ENCODE measurements around the gene OPCML. TPM values are rescaled to one million over a fixed set of nuclear protein-coding genes. Genes with fewer than 3 reads are reported as not detected.

Gene OPCML
- total RNA-seq, 4 donors from 2014 or later: 0.16 TPM; not detected in 3

GRCh38 chr11:133386852-133387251 is 145.4 kb downstream of the OPCML start:
- no peak overlapping the region for H3K4me3 ChIP-seq (ENCODE audit: low read depth, poor library complexity, severe bottlenecking)
- intact Hi-C loops (cut with DNase I; ENCODE audit: low total_unique reads): no loop called here
- TF ChIP-seq POLR2A (IDR thresholded peaks at IDR 0.05) (no peak), CTCF (IDR thresholded peaks at IDR 0.05) (no peak)
- DNase-seq (ENCODE audit: low spot score in 2 of 2): no peak
- WGBS, 2 donors: 77 to 89% methylated on average over 4 of the region's 4 CpGs

DNA sequence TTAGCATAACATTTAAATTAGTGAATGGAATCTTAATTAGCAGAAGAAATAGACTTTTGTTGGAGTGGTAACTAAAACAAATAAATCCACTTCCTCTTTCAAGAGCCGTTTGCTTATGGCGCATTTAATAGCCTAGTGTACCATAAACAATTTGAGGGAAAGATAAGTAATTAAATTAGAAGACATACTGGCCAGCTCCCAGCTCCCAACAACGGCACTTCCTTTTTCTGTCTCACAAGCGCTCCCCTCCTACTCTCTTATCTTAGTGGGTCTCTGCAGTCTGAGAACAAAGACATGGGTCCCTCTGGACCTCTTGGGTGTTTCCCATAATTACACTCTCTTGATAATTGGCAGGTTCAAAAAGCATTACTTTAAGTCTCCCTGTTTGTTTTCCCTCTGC is 146.0 kb downstream of the OPCML start:
- intact Hi-C loops (cut with DNase I; ENCODE audit: low total_unique reads): no loop called here
- TF ChIP-seq POLR2A (IDR thresholded peaks at IDR 0.05) (no peak), CTCF (IDR thresholded peaks at IDR 0.05) (no peak)
- no peak overlapping the region for H3K4me3 ChIP-seq (ENCODE audit: low read depth, poor library complexity, severe bottlenecking)
- WGBS, 2 donors: 24 to 27% methylated on average over 4 of the region's 4 CpGs
- DNase-seq (ENCODE audit: low spot score in 2 of 2): no peak

- no peak overlapping the region for H3K4me3 ChIP-seq (ENCODE audit: low read depth, poor library complexity, severe bottlenecking)
- TF ChIP-seq POLR2A (IDR thresholded peaks at IDR 0.05) (no peak), CTCF (IDR thresholded peaks at IDR 0.05) (no peak)
- intact Hi-C loops (cut with DNase I; ENCODE audit: low total_unique reads): no loop called here
- DNase-seq (ENCODE audit: low spot score in 2 of 2): no peak
- 47 to 53% methylated on average over 4 of the region's 4 CpGs for WGBS, 2 donors
These were observed 146.5 kb downstream of the OPCML start for GRCh38 chr11:133385781-133386180.

DNA sequence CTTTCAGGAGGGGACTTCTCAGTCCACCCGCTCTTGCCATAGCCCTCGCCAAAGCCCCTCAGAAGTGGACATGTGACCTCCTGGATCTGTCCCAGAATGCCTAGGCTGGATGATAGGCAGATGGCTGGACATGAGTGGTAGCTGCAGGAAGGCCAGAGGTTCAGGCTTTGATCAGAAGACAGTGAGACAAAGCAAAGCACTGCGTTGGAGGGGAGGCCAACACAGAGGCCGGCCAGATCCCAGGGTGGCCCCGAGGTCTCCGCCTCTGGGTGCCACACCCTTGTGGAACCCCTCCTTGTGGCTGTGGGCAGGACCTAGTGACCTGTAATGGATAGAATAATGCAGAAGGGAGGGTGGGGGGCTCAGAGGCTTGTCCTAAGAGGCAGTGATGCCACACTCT is 147.6 kb downstream of the OPCML start:
- H3K4me3 ChIP-seq (ENCODE audit: low read depth, poor library complexity, severe bottlenecking): no peak overlapping the region
- 79 to 88% methylated on average over 6 of the region's 6 CpGs for WGBS, 2 donors
- no peak for TF ChIP-seq POLR2A (IDR thresholded peaks at IDR 0.05)
- intact Hi-C loops (cut with DNase I; ENCODE audit: low total_unique reads): no loop called here
- DNase-seq (ENCODE audit: low spot score in 2 of 2): no peak

GRCh38 chr11:133383689-133384088 is 148.6 kb downstream of the OPCML start:
- no peak for DNase-seq (ENCODE audit: low spot score in 2 of 2)
- 68 to 86% methylated on average over 3 to 4 of the region's 4 CpGs for WGBS, 2 donors
- intact Hi-C loops (cut with DNase I; ENCODE audit: low total_unique reads): no loop called here
- no peak overlapping the region for H3K4me3 ChIP-seq (ENCODE audit: low read depth, poor library complexity, severe bottlenecking)
- no peak for TF ChIP-seq POLR2A (IDR thresholded peaks at IDR 0.05)
- TF ChIP-seq CTCF (IDR thresholded peaks at IDR 0.05): no peak

DNA sequence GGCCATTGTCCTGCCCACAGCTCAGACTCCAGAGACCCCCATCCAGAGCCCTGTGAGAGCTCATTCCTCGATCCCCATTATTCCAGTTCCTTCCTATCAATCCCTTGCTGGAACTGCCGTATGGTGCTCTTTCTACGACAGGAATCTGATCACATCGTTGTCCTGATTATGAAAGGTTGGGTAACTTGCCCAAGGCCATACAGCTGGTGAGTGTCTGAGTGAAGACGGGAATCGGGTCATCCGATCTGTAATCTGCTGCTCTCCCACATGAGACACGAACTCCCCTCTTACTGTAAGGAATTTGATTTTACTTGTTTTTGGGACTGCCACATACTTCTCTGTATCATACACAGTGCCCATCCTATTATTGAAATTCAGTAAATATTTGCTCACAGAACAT is 149.1 kb downstream of the OPCML start:
- no peak for DNase-seq (ENCODE audit: low spot score in 2 of 2)
- intact Hi-C loops (cut with DNase I; ENCODE audit: low total_unique reads): no loop called here
- WGBS, 2 donors: 62 to 63% methylated on average over 8 of the region's 8 CpGs
- TF ChIP-seq POLR2A (IDR thresholded peaks at IDR 0.05): no peak
- TF ChIP-seq CTCF (IDR thresholded peaks at IDR 0.05): no peak
- no peak overlapping the region for H3K4me3 ChIP-seq (ENCODE audit: low read depth, poor library complexity, severe bottlenecking)

Data from lower leg skin (tissue), 4 donors.